HUES64 (cell line): ENCODE data around the gene UQCC2.

Experiments used
- H3K27ac ChIP-seq: 2 replicates; pipeline ENCODE4 v1.7.0; 2013; ENCODE audit warnings: low read depth, low read length, inconsistent platforms
- H3K27me3 ChIP-seq: 2 replicates; pipeline ENCODE4 v1.6.1; 2013; ENCODE audit warnings: mild to moderate bottlenecking, low read length; ENCODE audit not compliant: insufficient read depth
- H3K36me3 ChIP-seq: 2 replicates; pipeline ENCODE4 v1.6.1; 2013; ENCODE audit warnings: mild to moderate bottlenecking, low read length; ENCODE audit not compliant: insufficient read depth
- H3K4me1 ChIP-seq: 2 replicates; pipeline ENCODE4 v1.6.1; 2013; ENCODE audit warnings: mild to moderate bottlenecking, low read length, moderate library complexity; ENCODE audit not compliant: insufficient read depth
- H3K4me3 ChIP-seq: 2 replicates; pipeline ENCODE4 v1.5.1; 2013; ENCODE audit warnings: mild to moderate bottlenecking, low read length, moderate library complexity
- H3K9ac ChIP-seq: 2 replicates; pipeline ENCODE4 v1.6.1; 2013; ENCODE audit warnings: mild to moderate bottlenecking, low read depth, low read length
- H3K9me3 ChIP-seq: 2 replicates; pipeline ENCODE4 v1.6.1; 2013; ENCODE audit warnings: low read depth, low read length; ENCODE audit not compliant: insufficient read depth
- WGBS: fragments of 150-250, 120-280 bp; methylation state at CpG from one replicate; pipeline ENCODE4 v1.1.7; 2013; ENCODE audit warnings: missing lambda C conversion rate; 5-methylcytosine and 5-hydroxymethylcytosine counted together

Gene UQCC2

GRCh38 chr6:33714385-33715040 is 3.0 kb upstream of the UQCC2 start:
- Histone ChIP-seq H3K4me1 (peaks cover 13% of the 10 kb centered on the region), H3K9me3 (no peaks in the 10 kb centered on the region), H3K4me3 (no peak overlapping the region), H3K9ac (no peak overlapping the region), H3K27ac (no peak overlapping the region), H3K27me3 (no peaks in the 10 kb centered on the region), H3K36me3 (peaks cover 12% of the 10 kb centered on the region)
- WGBS, result 92% methylated on average over 7 of the region's 7 CpGs

DNA sequence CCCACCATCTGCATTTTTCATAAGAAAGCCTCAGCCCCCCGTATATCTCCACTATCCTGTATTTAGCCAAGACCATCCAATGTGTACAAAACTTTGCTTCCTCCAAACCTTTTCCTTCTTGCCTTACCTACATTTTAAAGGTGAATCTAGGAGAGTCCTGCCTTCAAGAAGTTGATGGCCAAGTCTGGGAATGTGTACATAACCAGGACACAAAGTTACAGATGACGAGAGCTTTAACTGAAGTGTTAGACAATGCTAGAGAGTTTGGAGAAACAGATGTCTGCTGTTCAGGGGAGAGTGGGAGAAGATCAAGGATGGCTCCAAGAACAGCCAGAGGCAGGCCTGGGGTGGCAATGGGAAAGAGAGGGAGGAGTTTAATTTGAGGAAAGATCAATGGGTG is 2.3 kb upstream of the UQCC2 start:
- Histone ChIP-seq H3K27me3 (no peaks in the 10 kb centered on the region), H3K9ac (no peak overlapping the region), H3K4me3 (no peak overlapping the region), H3K9me3 (no peaks in the 10 kb centered on the region), H3K36me3 (peaks cover 19% of the 10 kb centered on the region), H3K4me1 (peaks cover 13% of the 10 kb centered on the region), H3K27ac (no peak overlapping the region)
- 69% methylated on average over 2 of the region's 2 CpGs for WGBS

- no peaks in the 10 kb centered on the region for H3K9me3 ChIP-seq
- H3K27me3 ChIP-seq, result no peaks in the 10 kb centered on the region
- H3K4me1 ChIP-seq, result peaks cover 13% of the 10 kb centered on the region
- H3K27ac ChIP-seq, result no peak overlapping the region
- H3K4me3 ChIP-seq, result no peak overlapping the region
- 86% methylated on average over 3 of the region's 3 CpGs for WGBS
- no peak overlapping the region for H3K9ac ChIP-seq
- H3K36me3 ChIP-seq, result peaks cover 28% of the 10 kb centered on the region
Measured at GRCh38 chr6:33712914-33713313, 1.4 kb upstream of the UQCC2 start.

DNA sequence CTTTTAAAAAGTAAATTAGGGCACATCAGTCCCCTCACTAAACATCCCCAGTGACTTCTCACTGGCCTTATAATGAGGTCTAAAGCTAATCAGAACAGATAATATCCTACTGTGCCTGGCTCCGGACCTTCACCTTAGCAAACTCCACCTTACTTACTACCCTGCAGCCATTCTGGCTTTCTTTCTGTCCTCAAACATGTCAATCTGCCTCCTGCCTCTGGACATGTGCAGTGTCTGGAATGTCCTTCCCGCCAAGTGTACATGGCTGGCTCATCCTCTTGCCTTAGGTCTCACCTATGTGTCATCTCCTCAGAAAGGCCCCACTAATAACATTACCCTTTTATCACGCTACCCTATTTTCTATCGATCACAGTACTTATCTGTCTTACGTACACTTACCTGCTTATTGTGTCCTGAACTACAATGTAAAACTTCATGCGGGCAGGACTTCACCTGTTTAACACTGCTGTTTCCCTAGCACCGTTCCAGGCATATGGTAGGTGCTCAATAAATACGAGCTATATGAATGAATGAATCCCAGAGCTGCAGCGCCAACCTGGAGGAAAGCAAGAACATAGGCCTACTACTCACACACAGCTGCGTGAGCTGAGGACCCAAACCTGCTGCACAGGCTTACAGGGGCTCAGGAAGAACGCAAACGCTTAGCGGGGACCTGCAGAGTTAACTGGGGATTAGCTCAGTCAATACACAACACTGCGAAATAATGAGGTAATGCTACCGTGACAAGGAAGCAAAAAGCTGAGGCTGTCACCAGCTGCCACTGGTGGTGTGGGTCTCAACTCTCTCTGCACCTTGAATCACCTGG is 991 bp downstream of the UQCC2 start:
- 86% methylated on average over 15 of the region's 15 CpGs for WGBS
- no peak overlapping the region for H3K9ac ChIP-seq
- peaks cover 7% of the 10 kb centered on the region; the same call in 1 of the 2 replicates for H3K4me1 ChIP-seq
- no peaks in the 10 kb centered on the region for H3K9me3 ChIP-seq
- peak overlapping the region; percentile 80 for H3K4me3 ChIP-seq
- H3K36me3 ChIP-seq, result peaks cover 40% of the 10 kb centered on the region
- no peaks in the 10 kb centered on the region for H3K27me3 ChIP-seq
- no peak overlapping the region for H3K27ac ChIP-seq

DNA sequence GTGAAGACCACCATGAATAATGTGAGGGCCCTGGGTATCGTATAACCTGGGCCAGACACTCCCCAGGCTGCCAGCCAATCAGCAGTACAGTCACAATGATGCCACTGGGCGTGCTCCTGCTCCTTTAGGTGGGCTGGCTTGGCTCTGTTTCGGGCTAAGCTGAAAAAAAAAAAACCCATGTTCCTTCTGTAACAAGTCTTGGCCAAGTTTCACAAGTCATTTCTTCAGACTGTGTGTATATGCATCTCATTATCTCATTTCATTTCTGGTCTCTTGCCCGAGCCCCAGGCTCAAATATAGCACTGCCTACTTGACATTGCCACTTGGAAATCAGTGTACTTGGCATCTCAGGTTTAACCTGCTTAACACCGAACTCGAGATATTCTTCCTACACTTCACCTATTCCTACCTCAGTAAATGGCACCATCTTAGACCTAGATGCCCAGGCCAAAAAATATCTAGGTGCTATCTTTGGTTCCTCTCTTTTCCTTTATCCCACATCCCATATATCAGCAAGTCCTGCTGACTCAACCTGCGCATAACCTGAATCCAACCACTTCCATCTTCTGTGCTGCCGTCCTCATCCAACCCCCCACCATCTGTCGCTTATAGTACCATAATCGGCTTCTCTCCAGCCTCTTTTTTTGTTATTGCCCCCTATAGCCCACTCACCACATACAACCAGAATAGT is 1.8 kb downstream of the UQCC2 start:
- no peak overlapping the region for H3K9ac ChIP-seq
- no peaks in the 10 kb centered on the region for H3K27me3 ChIP-seq
- H3K4me3 ChIP-seq, result no peak overlapping the region
- peaks cover 40% of the 10 kb centered on the region for H3K36me3 ChIP-seq
- H3K4me1 ChIP-seq, result peaks cover 7% of the 10 kb centered on the region; the same call in 1 of the 2 replicates
- H3K27ac ChIP-seq, result no peak overlapping the region
- WGBS, result 97% methylated on average over 10 of the region's 10 CpGs
- no peaks in the 10 kb centered on the region for H3K9me3 ChIP-seq

DNA sequence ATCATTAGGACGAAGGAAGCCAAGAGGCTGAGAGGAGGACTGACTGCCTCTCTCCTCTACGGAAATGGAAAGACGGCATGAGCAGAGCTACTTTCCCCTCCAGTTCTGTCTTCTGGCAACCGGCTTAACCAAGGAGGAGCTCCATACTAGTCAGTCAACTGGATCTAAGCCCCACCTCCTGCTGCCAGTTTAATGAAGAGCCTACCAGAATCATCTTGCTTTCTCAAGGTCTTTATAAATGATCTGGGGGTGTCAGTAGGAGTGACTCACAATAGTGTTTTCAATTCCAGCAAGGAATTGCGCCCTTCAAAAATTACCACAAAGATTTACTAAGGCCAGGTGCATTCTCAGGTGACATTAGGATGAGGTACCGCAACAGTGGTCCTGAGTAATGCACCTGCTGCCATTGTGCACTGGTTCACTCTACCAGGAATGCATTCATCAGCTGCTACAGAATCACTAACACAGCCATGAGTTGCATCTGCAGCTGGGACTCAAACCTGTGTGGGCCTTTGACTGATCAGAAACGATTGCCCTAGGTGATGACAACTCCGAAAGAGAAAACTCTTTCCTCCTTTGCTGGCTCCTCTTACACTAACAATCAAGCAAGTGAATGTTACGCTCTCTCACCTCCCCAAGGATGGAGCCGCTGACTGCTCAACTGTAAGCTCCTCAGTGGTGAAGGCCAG is 2.8 kb downstream of the UQCC2 start:
- Histone ChIP-seq H3K27me3 (no peaks in the 10 kb centered on the region), H3K9ac (no peak overlapping the region), H3K9me3 (no peaks in the 10 kb centered on the region), H3K27ac (no peak overlapping the region), H3K4me1 (peaks cover 7% of the 10 kb centered on the region; the same call in 1 of the 2 replicates), H3K4me3 (no peak overlapping the region), H3K36me3 (peaks cover 50% of the 10 kb centered on the region)
- 94% methylated on average over 10 of the region's 10 CpGs for WGBS

DNA sequence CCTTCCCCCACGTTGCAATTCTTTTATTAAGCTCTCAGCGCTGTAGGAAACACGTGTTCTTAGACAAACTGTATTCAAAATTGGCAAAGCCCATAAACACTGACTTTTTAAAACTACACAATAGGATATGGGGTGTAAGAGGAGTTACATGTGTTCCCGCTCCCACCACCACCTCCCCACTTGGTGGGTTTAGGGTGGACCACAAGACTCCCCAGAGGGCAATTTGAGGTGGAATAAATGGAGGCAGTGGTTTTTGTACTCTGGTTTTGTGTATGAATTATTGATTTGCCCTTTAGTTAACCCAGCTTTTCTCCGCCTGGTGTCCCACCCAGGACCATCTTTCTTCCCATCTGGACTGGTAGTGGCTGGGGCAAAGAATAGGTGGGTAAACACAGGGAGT is 3.7 kb downstream of the UQCC2 start:
- WGBS, result 94% methylated on average over 4 of the region's 5 CpGs
- no peaks in the 10 kb centered on the region for H3K9me3 ChIP-seq
- H3K9ac ChIP-seq, result no peak overlapping the region
- H3K27me3 ChIP-seq, result no peaks in the 10 kb centered on the region
- H3K27ac ChIP-seq, result no peak overlapping the region
- peaks cover 54% of the 10 kb centered on the region for H3K36me3 ChIP-seq
- peaks cover 7% of the 10 kb centered on the region; the same call in 1 of the 2 replicates for H3K4me1 ChIP-seq
- no peak overlapping the region for H3K4me3 ChIP-seq

DNA sequence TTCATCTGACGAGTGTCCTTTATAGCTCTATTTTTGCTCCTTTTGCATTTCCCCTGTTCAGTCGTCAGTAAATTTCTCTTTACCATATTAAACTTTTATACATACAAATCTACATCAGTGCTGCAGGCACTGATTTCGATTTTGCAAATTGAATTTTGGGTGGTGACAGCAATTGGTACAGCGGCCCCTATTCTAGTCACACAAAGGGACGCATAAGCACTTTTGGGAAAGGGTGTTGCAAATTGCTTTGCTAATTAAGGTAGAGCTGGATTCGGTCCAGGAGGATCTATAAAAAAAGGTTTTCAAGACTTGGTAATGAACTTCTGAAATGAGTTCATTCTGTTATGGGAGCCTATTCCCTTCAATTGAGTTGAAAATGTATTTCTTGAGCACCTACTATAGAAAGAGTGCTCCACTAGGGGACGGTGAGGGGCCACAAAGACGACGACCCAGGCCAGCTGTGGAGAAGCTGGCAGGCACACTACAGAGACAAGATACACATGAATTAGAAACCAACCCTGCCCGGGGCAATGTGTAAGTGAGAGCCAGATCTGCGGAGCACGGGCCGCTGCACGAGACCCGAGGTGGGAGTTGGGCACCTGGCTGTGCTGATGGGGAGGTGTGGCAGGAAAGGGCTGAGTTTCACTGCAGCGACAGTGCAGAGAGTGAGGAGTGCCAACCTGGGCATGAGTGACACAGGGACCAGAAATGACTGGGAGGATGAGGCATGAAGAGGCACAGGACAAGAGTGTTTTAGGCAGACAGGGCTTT is 5.4 kb downstream of the UQCC2 start:
- Histone ChIP-seq H3K9ac (no peak overlapping the region), H3K27ac (no peak overlapping the region), H3K4me3 (no peak overlapping the region), H3K4me1 (peaks cover 7% of the 10 kb centered on the region; the same call in 1 of the 2 replicates), H3K36me3 (peaks cover 55% of the 10 kb centered on the region), H3K9me3 (no peaks in the 10 kb centered on the region), H3K27me3 (no peaks in the 10 kb centered on the region)
- WGBS, result 87% methylated on average over 16 of the region's 16 CpGs

GRCh38 chr6:33705268-33705885 is 6.1 kb downstream of the UQCC2 start:
- H3K9ac ChIP-seq, result no peak overlapping the region
- 90% methylated on average over 9 of the region's 9 CpGs for WGBS
- H3K9me3 ChIP-seq, result no peaks in the 10 kb centered on the region
- H3K27me3 ChIP-seq, result no peaks in the 10 kb centered on the region
- H3K27ac ChIP-seq, result no peak overlapping the region
- peaks cover 58% of the 10 kb centered on the region for H3K36me3 ChIP-seq
- H3K4me1 ChIP-seq, result no peaks in the 10 kb centered on the region
- H3K4me3 ChIP-seq, result no peak overlapping the region
